Suprapubic skin (tissue), 4 donors: Measurements from ENCODE around the gene GATAD2A. TPM values are rescaled to one million over a fixed set of nuclear protein-coding genes. Genes with fewer than 3 reads are reported as not detected.

Experiments used
- DNase-seq, 2 donors: peaks; one replicate each; pipeline ENCODE4 v3.0.0-alpha.2; 2019; ENCODE audit warnings: low spot score in 2 of 2
- H3K27ac ChIP-seq: fragments of 200-600 bp; sonication (generic); one replicate; pipeline ENCODE4 v1.5.1; 2019
- H3K27me3 ChIP-seq: fragments of 200-600 bp; sonication (generic); one replicate; pipeline ENCODE4 v1.5.1; 2019
- H3K36me3 ChIP-seq: fragments of 200-600 bp; sonication (generic); one replicate; pipeline ENCODE4 v1.5.1; 2019
- H3K4me1 ChIP-seq: fragments of 200-600 bp; sonication (generic); one replicate; pipeline ENCODE4 v1.5.1; 2019
- H3K4me3 ChIP-seq: fragments of 200-600 bp; sonication (generic); one replicate; pipeline ENCODE4 v1.5.1; 2019; ENCODE audit warnings: mild to moderate bottlenecking
- H3K9me3 ChIP-seq: fragments of 200-600 bp; sonication (generic); one replicate; pipeline ENCODE4 v1.5.1; 2019
- CTCF ChIP-seq, 2 donors: fragments of 200-600 bp in 1 of 2; fragments of 450-650 bp in 1 of 2; sonication (generic) in 1 of 2; IDR thresholded peaks; one replicate each; pipeline ENCODE4 v1.5.1; 2016 to 2019; ENCODE audit warnings: antibody characterized with exemption in 2 of 2, mild to moderate bottlenecking in 1 of 2, moderate library complexity in 1 of 2
- EP300 ChIP-seq: sonication (generic); formaldehyde crosslinking; IDR thresholded peaks from one replicate; pipeline ENCODE4 v1.6.1; 2017; ENCODE audit warnings: antibody characterized with exemption
- POLR2A ChIP-seq, 2 donors: fragments of 450-650 bp; IDR thresholded peaks; one replicate each; pipeline ENCODE4 v1.6.1; 2017; ENCODE audit warnings: antibody characterized with exemption in 2 of 2, mild to moderate bottlenecking in 2 of 2, moderate library complexity in 2 of 2
- POLR2AphosphoS5 ChIP-seq, 3 donors: sonication (generic); formaldehyde crosslinking; IDR thresholded peaks; one replicate each; pipeline ENCODE4 v1.6.1; 2017; ENCODE audit warnings: antibody characterized with exemption in 3 of 3
- WGBS: methylation state at CpG from one replicate; pipeline ENCODE4 v1.1.5; 2018; 5-methylcytosine and 5-hydroxymethylcytosine counted together
- total RNA-seq, 4 donors: library from RNA; depleted of rRNA; stranded (reverse); fragments of >200 nt; gene quantifications; one replicate each; pipeline ENCODE4 v1.1.0, GENCODE V29; 2016

Gene GATAD2A
- total RNA-seq, 4 donors from 2014 or later, result 83.1 to 88.8 (median 86.4) TPM

- no peaks in the 10 kb centered on the region for H3K9me3 ChIP-seq
- H3K27me3 ChIP-seq, result no peaks in the 10 kb centered on the region
- no peak overlapping the region for H3K27ac ChIP-seq
- WGBS, result 79% methylated on average over 19 of the region's 19 CpGs
- no peak for TF ChIP-seq POLR2A (IDR thresholded peaks at IDR 0.05)
- TF ChIP-seq EP300, result no peak
- no peak for TF ChIP-seq CTCF (IDR thresholded peaks at IDR 0.05)
- H3K4me3 ChIP-seq, result no peak overlapping the region
- DNase-seq, result peak in 1 of 2 donors; percentile 49
- peaks cover 33% of the 10 kb centered on the region for H3K4me1 ChIP-seq
- H3K36me3 ChIP-seq, result peaks cover 25% of the 10 kb centered on the region
Measured at GRCh38 chr19:19482809-19483596, 77.5 kb downstream of the GATAD2A start.

- Histone ChIP-seq H3K4me1 (peaks cover 56% of the 10 kb centered on the region), H3K36me3 (peaks cover 21% of the 10 kb centered on the region), H3K9me3 (no peaks in the 10 kb centered on the region), H3K4me3 (no peak overlapping the region), H3K27me3 (no peaks in the 10 kb centered on the region), H3K27ac (no peak overlapping the region)
- DNase-seq, result peak in 1 of 2 donors; percentile 57
- no peak for TF ChIP-seq POLR2A (IDR thresholded peaks at IDR 0.05)
- TF ChIP-seq CTCF (IDR thresholded peaks at IDR 0.05), result no peak
- no peak for TF ChIP-seq POLR2AphosphoS5 (IDR thresholded peaks at IDR 0.05)
- TF ChIP-seq EP300, result no peak
- WGBS, result 72% methylated on average over 9 of the region's 15 CpGs
Measured at GRCh38 chr19:19485161-19485997, 79.9 kb downstream of the GATAD2A start.

- peaks cover 18% of the 10 kb centered on the region for H3K36me3 ChIP-seq
- peaks cover 60% of the 10 kb centered on the region for H3K4me1 ChIP-seq
- no peaks in the 10 kb centered on the region for H3K27me3 ChIP-seq
- H3K9me3 ChIP-seq, result no peaks in the 10 kb centered on the region
- TF ChIP-seq POLR2AphosphoS5 (IDR thresholded peaks at IDR 0.05), result no peak
- no peak for TF ChIP-seq EP300
- TF ChIP-seq POLR2A (IDR thresholded peaks at IDR 0.05), result no peak
- no peak for TF ChIP-seq CTCF (IDR thresholded peaks at IDR 0.05)
- DNase-seq, result no peak
- H3K27ac ChIP-seq, result no peak overlapping the region
- WGBS, result 96% methylated on average over 5 of the region's 5 CpGs
- H3K4me3 ChIP-seq, result no peak overlapping the region
Measured at GRCh38 chr19:19485998-19486290, 80.5 kb downstream of the GATAD2A start.

- Histone ChIP-seq H3K27ac (no peak overlapping the region), H3K27me3 (no peaks in the 10 kb centered on the region), H3K4me3 (no peak overlapping the region), H3K36me3 (peaks cover 14% of the 10 kb centered on the region), H3K4me1 (peaks cover 60% of the 10 kb centered on the region), H3K9me3 (no peaks in the 10 kb centered on the region)
- WGBS, result 64% methylated on average over 10 of the region's 15 CpGs
- peak in 1 of 2 donors; percentile 49 for DNase-seq
- TF ChIP-seq POLR2AphosphoS5 (IDR thresholded peaks at IDR 0.05) (no peak), EP300 (no peak), CTCF (IDR thresholded peaks at IDR 0.05) (no peak), POLR2A (IDR thresholded peaks at IDR 0.05) (no peak)
Measured at GRCh38 chr19:19486343-19487076, 81.0 kb downstream of the GATAD2A start.
